Sigmoid colon (tissue), 7 donors: ENCODE data around the gene PRKAB2. TPM values are rescaled to one million over a fixed set of nuclear protein-coding genes. Genes with fewer than 3 reads are reported as not detected.
"Not testable (repeated sequence)": the region's sequence is repeated elsewhere in the genome, so short reads cannot be mapped to it uniquely, and the experiment has no call there.

Experiments used
- DNase-seq: peaks from one replicate; pipeline ENCODE4 v3.0.0-alpha.2; 2019
- H3K27ac ChIP-seq, 4 donors: fragments of 200-600 bp; sonication (generic); one replicate each; pipeline ENCODE4 v1.5.1; 2016 to 2019; ENCODE audit warnings: mild to moderate bottlenecking in 1 of 4
- H3K27me3 ChIP-seq, 3 donors: fragments of 200-600 bp; sonication (generic); one replicate each; pipeline ENCODE4 v1.5.1; 2019; ENCODE audit warnings: mild to moderate bottlenecking in 1 of 3
- H3K36me3 ChIP-seq, 4 donors: fragments of 200-600 bp; sonication (generic); one replicate each; pipeline ENCODE4 v1.5.1; 2016 to 2019
- H3K4me1 ChIP-seq, 4 donors: fragments of 200-600 bp; sonication (generic); one replicate each; pipeline ENCODE4 v1.5.1; 2017 to 2019
- H3K4me3 ChIP-seq, 4 donors: fragments of 200-600 bp; sonication (generic); one replicate each; pipeline ENCODE4 v1.5.1; 2017 to 2019; ENCODE audit warnings: mild to moderate bottlenecking in 2 of 4, moderate library complexity in 1 of 4
- H3K9me3 ChIP-seq, 4 donors: fragments of 200-600 bp in 3 of 4; sonication (generic) in 3 of 4; one replicate each; pipeline versions ENCODE4 v1.5.1 to v1.6.1; 2013 to 2019
- CTCF ChIP-seq, 4 experiments: fragments of 450-650 bp in 3 of 4; fragments of 200-600 bp in 1 of 4; IDR thresholded peaks; one replicate each; pipeline ENCODE4 v1.5.1; 2016 to 2019; ENCODE audit warnings: antibody characterized with exemption in 4 of 4, mild to moderate bottlenecking in 3 of 4, moderate library complexity in 2 of 4
- EP300 ChIP-seq, 4 donors: sonication (generic); formaldehyde crosslinking; IDR thresholded peaks; one replicate each; pipeline ENCODE4 v1.6.1; 2017; ENCODE audit warnings: antibody characterized with exemption in 4 of 4
- POLR2A ChIP-seq, 2 donors: fragments of 450-650 bp; IDR thresholded peaks; one replicate each; pipeline ENCODE4 v1.6.1; 2016; ENCODE audit warnings: antibody characterized with exemption in 2 of 2, mild to moderate bottlenecking in 2 of 2, moderate library complexity in 2 of 2
- POLR2AphosphoS5 ChIP-seq, 4 donors: sonication (generic); formaldehyde crosslinking; IDR thresholded peaks; one replicate each; pipeline ENCODE4 v1.6.1; 2017; ENCODE audit warnings: antibody characterized with exemption in 4 of 4
- WGBS, 2 donors: extraction: QIAGEN DNeasy Blood & Tissue Kit; methylation state at CpG; one replicate each; pipeline ENCODE4 v1.1.7; 2013; 5-methylcytosine and 5-hydroxymethylcytosine counted together
- intact Hi-C: fragments of 100-400 bp; cut with DNase I; formaldehyde crosslinking; loops from one replicate; pipeline ENCODE4 v1.15.1; 2023
- polyA plus RNA-seq, 3 donors: library from polyadenylated mRNA; stranded (reverse); fragments of 200-250 nt; gene quantifications; one replicate each; pipeline ENCODE4 v1.2.3, GENCODE V29; 2013
- total RNA-seq, 4 donors: library from RNA; depleted of rRNA; stranded (reverse); fragments of >200 nt; gene quantifications; one replicate each; pipeline ENCODE4 v1.1.0, GENCODE V29; 2016
- donor health status: healthy with polysubstance abuse.
- donor health status: Bipolar disorder and iron deficiency.
- donor health status: healthy.

The PRKAB2 gene
- total and polyA plus RNA-seq, 7 donors, result 5.4 to 40.3 (median 33.5) TPM

- intact Hi-C loops, result no loop called here
- Histone ChIP-seq H3K27ac (no peak overlapping the region), H3K27me3 (no peaks in the 10 kb centered on the region), H3K9me3 (no peaks in the 10 kb centered on the region), H3K36me3 (no peaks in the 10 kb centered on the region), H3K4me1 (no peaks in the 10 kb centered on the region), H3K4me3 (no peak overlapping the region)
- 78 to 91% methylated on average over 3 of the region's 3 CpGs for WGBS, 2 donors
- DNase-seq, result no peak
- no peak for TF ChIP-seq POLR2AphosphoS5 (IDR thresholded peaks at IDR 0.05)
- TF ChIP-seq CTCF (IDR thresholded peaks at IDR 0.05), result no peak
- TF ChIP-seq EP300 (IDR thresholded peaks at IDR 0.05), result no peak
- TF ChIP-seq POLR2A (IDR thresholded peaks at IDR 0.05), result no peak
These were observed 31.8 kb upstream of the PRKAB2 start for GRCh38 chr1:147204080-147204479.

DNA sequence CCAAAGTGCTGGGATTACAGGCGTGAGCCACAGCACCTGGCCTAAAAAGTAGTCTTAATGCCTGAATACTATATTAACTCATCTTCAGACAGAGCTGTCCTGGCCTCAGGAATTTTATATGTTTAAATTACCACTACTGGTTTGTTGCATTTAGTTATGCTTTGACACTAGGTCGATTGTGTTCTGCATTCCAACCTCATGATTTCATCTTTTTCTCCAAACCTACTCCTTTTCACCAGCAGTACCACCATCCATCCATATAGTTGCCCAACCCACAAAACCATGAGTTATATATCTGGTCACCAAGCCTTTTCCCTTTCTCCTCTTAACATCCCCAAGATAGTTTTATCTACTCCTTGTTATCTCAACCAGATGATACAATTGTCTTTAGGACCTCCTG is 30.3 kb upstream of the PRKAB2 start:
- TF ChIP-seq CTCF (IDR thresholded peaks at IDR 0.05), result no peak
- TF ChIP-seq EP300 (IDR thresholded peaks at IDR 0.05), result no peak
- TF ChIP-seq POLR2AphosphoS5 (IDR thresholded peaks at IDR 0.05), result no peak
- no peak for TF ChIP-seq POLR2A (IDR thresholded peaks at IDR 0.05)
- Histone ChIP-seq H3K27me3 (no peaks in the 10 kb centered on the region), H3K27ac (no peak overlapping the region), H3K9me3 (no peaks in the 10 kb centered on the region), H3K4me1 (no peaks in the 10 kb centered on the region), H3K4me3 (no peak overlapping the region), H3K36me3 (no peaks in the 10 kb centered on the region)
- WGBS, 2 donors, result 68 to 75% methylated on average over 2 of the region's 2 CpGs
- intact Hi-C loops, result no loop called here
- no peak for DNase-seq

GRCh38 chr1:147201786-147202185 is 29.5 kb upstream of the PRKAB2 start:
- 97 to 100% methylated on average over 1 of the region's 1 CpG for WGBS, 2 donors
- no peak for DNase-seq
- TF ChIP-seq CTCF (IDR thresholded peaks at IDR 0.05) (no peak), POLR2AphosphoS5 (IDR thresholded peaks at IDR 0.05) (no peak), EP300 (IDR thresholded peaks at IDR 0.05) (no peak)
- H3K4me1 ChIP-seq, result no peaks in the 10 kb centered on the region
- no peaks in the 10 kb centered on the region for H3K36me3 ChIP-seq
- no peak overlapping the region for H3K4me3 ChIP-seq
- no peaks in the 10 kb centered on the region for H3K9me3 ChIP-seq
- H3K27ac ChIP-seq, result no peak overlapping the region
- H3K27me3 ChIP-seq, result no peaks in the 10 kb centered on the region
- intact Hi-C loops, result no loop called here

DNA sequence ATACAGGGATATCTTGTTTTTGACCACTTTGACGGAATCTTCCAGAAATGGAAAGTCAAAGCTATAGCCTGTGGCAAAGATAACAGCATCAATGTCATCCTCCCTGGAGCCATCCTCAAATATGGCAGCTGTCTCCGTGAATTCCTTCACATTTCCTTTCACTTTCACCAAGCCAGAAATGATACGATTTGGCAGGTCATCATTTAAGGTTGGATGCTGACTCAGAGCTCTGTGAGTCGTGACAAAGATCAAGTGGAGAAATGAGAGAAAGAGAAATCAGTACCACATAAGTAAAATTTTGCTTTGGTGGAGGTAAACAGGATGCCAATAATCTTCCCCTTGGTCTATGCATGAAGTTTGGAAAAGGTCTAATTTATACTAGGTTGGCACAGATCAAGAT is 29.0 kb upstream of the PRKAB2 start:
- intact Hi-C loops, result no loop called here
- DNase-seq, result no peak
- Histone ChIP-seq H3K27ac (no peak overlapping the region), H3K36me3 (no peaks in the 10 kb centered on the region), H3K27me3 (no peaks in the 10 kb centered on the region), H3K4me1 (no peaks in the 10 kb centered on the region), H3K4me3 (no peak overlapping the region), H3K9me3 (no peaks in the 10 kb centered on the region)
- WGBS, 2 donors, result 88 to 89% methylated on average over 4 of the region's 4 CpGs
- TF ChIP-seq CTCF (IDR thresholded peaks at IDR 0.05) (no peak), EP300 (IDR thresholded peaks at IDR 0.05) (no peak), POLR2AphosphoS5 (IDR thresholded peaks at IDR 0.05) (no peak), POLR2A (IDR thresholded peaks at IDR 0.05) (no peak)

DNA sequence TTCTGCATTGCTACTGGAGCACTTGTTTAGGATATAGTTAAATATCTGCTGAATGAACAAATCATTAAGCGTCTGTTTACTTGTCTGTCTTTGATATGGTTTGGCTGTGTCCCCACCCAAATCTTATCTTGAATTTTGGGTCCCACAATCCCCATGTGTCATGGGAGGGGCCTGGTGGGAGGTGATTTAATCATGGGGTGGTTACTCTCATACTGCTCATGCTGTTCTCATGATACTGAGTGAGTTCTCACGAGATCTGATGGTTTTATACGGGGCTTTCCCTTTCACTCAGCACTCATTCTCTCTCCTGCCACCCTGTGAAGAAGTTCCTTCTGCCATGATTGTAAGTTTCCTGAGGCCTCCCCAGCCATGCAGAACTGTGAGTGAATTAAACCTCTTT is 25.1 kb upstream of the PRKAB2 start:
- H3K27me3 ChIP-seq, H3K36me3 ChIP-seq, H3K9me3 ChIP-seq, H3K27ac ChIP-seq, intact Hi-C loops, H3K4me3 ChIP-seq, DNase-seq, H3K4me1 ChIP-seq: not testable (repeated sequence)
- WGBS, 2 donors, result 60 to 89% methylated on average over 3 of the region's 3 CpGs
